MM.1S (cell line): ENCODE data around the gene SH3D19.

Experiments
- EZH2 ChIP-seq: fragments of 300-600 bp; sonication (generic); optimal IDR thresholded peaks from 2 replicates; pipeline ENCODE3; 2017; ENCODE audit warnings: low read depth, mild to moderate bottlenecking, antibody characterized with exemption, low read length, mixed read lengths
- EZH2phosphoT487 ChIP-seq: fragments of 300-600 bp; sonication (generic); IDR thresholded peaks from 2 replicates; pipeline ENCODE4 v1.6.1; 2018; ENCODE audit warnings: antibody characterized with exemption, low read length
- TF ChIP-seq, protein P1 (sequence below): fragments of 300-600 bp; sonication (generic); IDR thresholded peaks from 2 replicates; pipeline ENCODE4 v1.5.1; 2016; ENCODE audit warnings: antibody characterized with exemption, low read length, mixed read lengths

DNA sequence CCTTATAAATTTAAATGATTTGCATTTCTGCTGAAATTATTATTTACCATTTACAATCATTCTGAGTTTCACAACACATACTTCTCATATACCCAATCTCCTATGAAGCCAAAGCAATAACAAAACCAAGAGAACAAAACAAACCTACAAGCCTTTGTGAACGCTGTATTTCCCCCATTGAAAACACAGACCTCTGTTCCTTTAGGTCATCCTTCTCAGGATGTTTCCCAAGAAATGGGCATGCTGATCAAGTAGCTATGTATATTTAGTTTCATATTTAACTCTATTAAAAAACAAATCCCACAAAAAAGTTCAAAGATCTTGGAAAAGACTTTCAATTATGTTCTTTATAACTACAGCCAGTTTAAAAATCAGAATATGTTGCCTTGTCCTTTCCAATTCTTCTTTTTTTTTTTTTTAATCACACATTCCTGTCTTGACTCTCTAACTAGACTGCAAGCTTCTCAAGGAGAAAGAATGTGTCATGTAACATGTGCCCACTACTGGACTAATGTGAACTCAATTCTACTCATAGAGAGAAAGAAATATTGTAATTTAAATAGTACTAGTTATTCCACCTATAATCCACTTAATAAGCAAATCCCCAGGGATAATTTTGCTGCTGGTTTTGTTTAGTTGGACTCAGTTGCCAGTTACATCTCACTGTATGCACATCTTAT, 132.7 kb downstream of the SH3D19 start:
- TF ChIP-seq, protein P1, sequence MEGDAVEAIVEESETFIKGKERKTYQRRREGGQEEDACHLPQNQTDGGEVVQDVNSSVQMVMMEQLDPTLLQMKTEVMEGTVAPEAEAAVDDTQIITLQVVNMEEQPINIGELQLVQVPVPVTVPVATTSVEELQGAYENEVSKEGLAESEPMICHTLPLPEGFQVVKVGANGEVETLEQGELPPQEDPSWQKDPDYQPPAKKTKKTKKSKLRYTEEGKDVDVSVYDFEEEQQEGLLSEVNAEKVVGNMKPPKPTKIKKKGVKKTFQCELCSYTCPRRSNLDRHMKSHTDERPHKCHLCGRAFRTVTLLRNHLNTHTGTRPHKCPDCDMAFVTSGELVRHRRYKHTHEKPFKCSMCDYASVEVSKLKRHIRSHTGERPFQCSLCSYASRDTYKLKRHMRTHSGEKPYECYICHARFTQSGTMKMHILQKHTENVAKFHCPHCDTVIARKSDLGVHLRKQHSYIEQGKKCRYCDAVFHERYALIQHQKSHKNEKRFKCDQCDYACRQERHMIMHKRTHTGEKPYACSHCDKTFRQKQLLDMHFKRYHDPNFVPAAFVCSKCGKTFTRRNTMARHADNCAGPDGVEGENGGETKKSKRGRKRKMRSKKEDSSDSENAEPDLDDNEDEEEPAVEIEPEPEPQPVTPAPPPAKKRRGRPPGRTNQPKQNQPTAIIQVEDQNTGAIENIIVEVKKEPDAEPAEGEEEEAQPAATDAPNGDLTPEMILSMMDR = no peak
- TF ChIP-seq EZH2phosphoT487 (no peak), EZH2 (no peak)
